ENCODE results near the gene MTOR. TPM values are rescaled to one million over a fixed set of nuclear protein-coding genes. Genes with fewer than 3 reads are reported as not detected.

Gene MTOR
- total and polyA plus RNA-seq, 2 donors (not counting 3 experiments of a cell fraction or from before 2014, with no cell fraction given): 33.5 to 50.4 TPM

DNA sequence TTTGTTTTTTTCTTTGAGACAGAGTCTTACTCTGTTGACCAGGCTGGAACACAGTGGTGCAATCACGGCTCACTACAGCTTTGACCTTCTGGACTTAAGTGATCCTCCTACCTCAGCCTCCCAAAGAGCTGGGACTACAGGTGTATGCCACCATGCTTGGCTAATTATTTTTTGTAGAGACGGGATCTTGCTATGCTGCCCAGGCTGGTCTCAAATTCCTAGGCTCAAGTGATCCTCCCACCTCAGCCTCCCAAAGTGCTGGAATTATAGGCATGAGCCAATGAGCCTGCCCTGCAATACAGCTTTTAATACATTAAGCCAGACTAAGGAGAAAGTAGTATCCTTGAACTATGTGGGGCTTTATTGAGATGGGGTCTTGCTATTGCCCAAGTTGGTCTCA is 146.0 kb downstream of the MTOR start:
- no peaks in the 10 kb centered on the region for H3K79me2 ChIP-seq (ENCODE audit: control insufficient read depth, insufficient read depth, low read length)
- H3K9ac ChIP-seq (replicated peaks; ENCODE audit: extremely low read depth, insufficient read depth, low read length): no peak overlapping the region
- no peaks in the 10 kb centered on the region for H3K27me3 ChIP-seq (ENCODE audit: control insufficient read depth in 2 of 2, insufficient read depth in 2 of 2, low read length in 2 of 2)
- ChIA-PET POLR2A (no interaction called here), CTCF (interaction anchor here (0.6 kb wide), 1 partner anchor 66 kb away, joined by 3 read pairs; no protein-coding TSS in a partner anchor)
- no peaks in the 10 kb centered on the region for H3K9me1 ChIP-seq (replicated peaks; ENCODE audit: control insufficient read depth, extremely low read depth, insufficient read depth, low read length)
- H3K4me2 ChIP-seq (ENCODE audit: insufficient read depth, low read length): no peak overlapping the region
- no peaks in the 10 kb centered on the region for H3K4me1 ChIP-seq (ENCODE audit: control insufficient read depth, extremely low read depth, insufficient read depth, low read length)
- DNase-seq (ENCODE audit: low read depth, low spot score) (no peak), FAIRE-seq (no peak)
- H3K36me3 ChIP-seq (ENCODE audit: control insufficient read depth in 2 of 2, extremely low read depth in 1 of 2, insufficient read depth in 2 of 2, low read length in 2 of 2): peaks cover 17 to 27% of the 10 kb centered on the region in 2 experiments
- no peaks in the 10 kb centered on the region for H4K20me1 ChIP-seq (replicated peaks; ENCODE audit: control insufficient read depth, extremely low read depth, insufficient read depth, low read length)
- dilution Hi-C loops (cut with MboI; ENCODE audit: extremely low pct_ligation_motif_present, low sequenced_read_pairs) (no loop called here), intact Hi-C loops (cut with micrococcal nuclease) (no loop called here)
- H3K4me3 ChIP-seq (replicated peaks in 1 of 3; ENCODE audit: insufficient read depth in 1 of 3, low read depth in 1 of 3, low read length in 3 of 3): no peak overlapping the region
- no peak overlapping the region for H2AFZ ChIP-seq (ENCODE audit: low read depth, low read length)
- TF ChIP-seq, protein P1, sequence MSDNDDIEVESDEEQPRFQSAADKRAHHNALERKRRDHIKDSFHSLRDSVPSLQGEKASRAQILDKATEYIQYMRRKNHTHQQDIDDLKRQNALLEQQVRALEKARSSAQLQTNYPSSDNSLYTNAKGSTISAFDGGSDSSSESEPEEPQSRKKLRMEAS (IDR thresholded peaks at IDR 0.05; ENCODE audit: insufficient read depth, insufficient read length): no peak
- TF ChIP-seq POLR2AphosphoS5 (IDR thresholded peaks at IDR 0.05; ENCODE audit: insufficient read depth, low read depth, low read length) (no peak), MYC (IDR thresholded peaks at IDR 0.05; ENCODE audit: low read depth, low read length) (no peak), FOS (IDR thresholded peaks at IDR 0.05; ENCODE audit: borderline replicate concordance, insufficient read depth, low read length) (no peak), EZH2 (IDR thresholded peaks at IDR 0.05; ENCODE audit: borderline replicate concordance, low read depth, low read length, severe bottlenecking) (no peak), GATA2 (IDR thresholded peaks at IDR 0.05; ENCODE audit: insufficient read depth, insufficient read length, low read depth, low read length) (no peak), POLR2A (IDR thresholded peaks at IDR 0.05; ENCODE audit: low read depth, low read length) (no peak), JUN (IDR thresholded peaks at IDR 0.05; ENCODE audit: borderline replicate concordance, insufficient read depth, insufficient read length, low read depth) (no peak)
- TF ChIP-seq, protein P2, sequence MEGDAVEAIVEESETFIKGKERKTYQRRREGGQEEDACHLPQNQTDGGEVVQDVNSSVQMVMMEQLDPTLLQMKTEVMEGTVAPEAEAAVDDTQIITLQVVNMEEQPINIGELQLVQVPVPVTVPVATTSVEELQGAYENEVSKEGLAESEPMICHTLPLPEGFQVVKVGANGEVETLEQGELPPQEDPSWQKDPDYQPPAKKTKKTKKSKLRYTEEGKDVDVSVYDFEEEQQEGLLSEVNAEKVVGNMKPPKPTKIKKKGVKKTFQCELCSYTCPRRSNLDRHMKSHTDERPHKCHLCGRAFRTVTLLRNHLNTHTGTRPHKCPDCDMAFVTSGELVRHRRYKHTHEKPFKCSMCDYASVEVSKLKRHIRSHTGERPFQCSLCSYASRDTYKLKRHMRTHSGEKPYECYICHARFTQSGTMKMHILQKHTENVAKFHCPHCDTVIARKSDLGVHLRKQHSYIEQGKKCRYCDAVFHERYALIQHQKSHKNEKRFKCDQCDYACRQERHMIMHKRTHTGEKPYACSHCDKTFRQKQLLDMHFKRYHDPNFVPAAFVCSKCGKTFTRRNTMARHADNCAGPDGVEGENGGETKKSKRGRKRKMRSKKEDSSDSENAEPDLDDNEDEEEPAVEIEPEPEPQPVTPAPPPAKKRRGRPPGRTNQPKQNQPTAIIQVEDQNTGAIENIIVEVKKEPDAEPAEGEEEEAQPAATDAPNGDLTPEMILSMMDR (IDR thresholded peaks at IDR 0.05; ENCODE audit: extremely low read depth in 1 of 2, insufficient read depth in 1 of 2, low read depth in 1 of 2, low read length in 2 of 2): no peak
- H3K9me3 ChIP-seq (replicated peaks; ENCODE audit: control insufficient read depth, insufficient read depth, low read length): no peaks in the 10 kb centered on the region
- BruUV-seq (replicated peaks): no TSS peak
- no peak overlapping the region for H3K27ac ChIP-seq (ENCODE audit: insufficient read depth, low read depth, low read length)

Data from endothelial cell of umbilical vein (primary cell).